Breast epithelium (tissue), 3 donors: ENCODE results near the gene WRNIP1.

Source experiments
- CTCF ChIP-seq, 3 donors: fragments of 450-650 bp; IDR thresholded peaks; one replicate each; pipeline ENCODE4 v1.5.1; 2016 to 2017; ENCODE audit warnings: antibody characterized with exemption in 3 of 3, mild to moderate bottlenecking in 3 of 3, moderate library complexity in 3 of 3
- POLR2A ChIP-seq: fragments of 450-650 bp; IDR thresholded peaks from one replicate; pipeline ENCODE4 v1.6.1; 2016; ENCODE audit warnings: antibody characterized with exemption, mild to moderate bottlenecking, moderate library complexity
- POLR2AphosphoS5 ChIP-seq, 3 donors: sonication (generic); formaldehyde crosslinking; IDR thresholded peaks; one replicate each; pipeline ENCODE4 v1.6.1; 2017; ENCODE audit warnings: antibody characterized with exemption in 3 of 3

GRCh38 chr6:2753110-2753489, 12.1 kb upstream of the WRNIP1 start:
- TF ChIP-seq POLR2AphosphoS5 (IDR thresholded peaks at IDR 0.05) (no peak), CTCF (IDR thresholded peaks at IDR 0.05) (no peak), POLR2A (no peak)
